Smooth muscle cell (in vitro differentiated cells): ENCODE results near the gene PRKACG. TPM values are rescaled to one million over a fixed set of nuclear protein-coding genes. Genes with fewer than 3 reads are reported as not detected.

ENCODE experiments used
- DNase-seq: peaks from one replicate; lab custom pipeline; 2025; ENCODE audit not compliant: unreplicated experiment; lab: John Stamatoyannopoulos, UW
- H2AFZ ChIP-seq: fragments of 200-600 bp; sonication (generic); 2 replicates; pipeline ENCODE4 v1.6.0; 2016; ENCODE audit warnings: antibody characterized with exemption, low read depth, mild to moderate bottlenecking
- H3F3A ChIP-seq: fragments of 200-600 bp; sonication (generic); 2 replicates; pipeline ENCODE4 v1.6.0; 2017; ENCODE audit warnings: antibody characterized with exemption, low read depth
- H3K27ac ChIP-seq: fragments of 200-600 bp; sonication (generic); 2 replicates; pipeline ENCODE4 v1.5.1; 2016; ENCODE audit warnings: low read depth, mild to moderate bottlenecking
- H3K27me3 ChIP-seq: fragments of 200-600 bp; sonication (generic); 2 replicates; pipeline ENCODE4 v1.6.1; 2016; ENCODE audit warnings: low read depth, mild to moderate bottlenecking
- H3K36me3 ChIP-seq: fragments of 200-600 bp; sonication (generic); 2 replicates; pipeline ENCODE4 v1.5.1; 2016; ENCODE audit warnings: low read depth
- H3K4me1 ChIP-seq: fragments of 200-600 bp; sonication (generic); 2 replicates; pipeline ENCODE4 v1.5.1; 2016; ENCODE audit warnings: low read depth
- H3K4me2 ChIP-seq: fragments of 200-600 bp; sonication (generic); 2 replicates; pipeline ENCODE4 v1.6.0; 2016; ENCODE audit warnings: mild to moderate bottlenecking
- H3K4me3 ChIP-seq: fragments of 200-600 bp; sonication (generic); 2 replicates; pipeline ENCODE4 v1.5.1; 2016; ENCODE audit warnings: mild to moderate bottlenecking
- H3K79me2 ChIP-seq: fragments of 200-600 bp; sonication (generic); 2 replicates; pipeline ENCODE4 v1.6.0; 2016; ENCODE audit warnings: low read depth, mild to moderate bottlenecking
- H3K9ac ChIP-seq: fragments of 200-600 bp; sonication (generic); 2 replicates; pipeline ENCODE4 v1.6.0; 2016; ENCODE audit warnings: low read depth
- H3K9me3 ChIP-seq: fragments of 200-600 bp; sonication (generic); replicated peaks from 2 replicates; pipeline ENCODE4 v1.5.1; 2016; ENCODE audit warnings: low read depth
- H4K20me1 ChIP-seq: fragments of 200-600 bp; sonication (generic); 2 replicates; pipeline ENCODE4 v1.6.0; 2016; ENCODE audit warnings: low read depth
- CTCF ChIP-seq: fragments of 200-600 bp; sonication (generic); IDR thresholded peaks from 2 replicates; pipeline ENCODE4 v1.5.1; 2017; ENCODE audit warnings: borderline replicate concordance, mild to moderate bottlenecking, antibody characterized with exemption; ENCODE audit not compliant: insufficient read depth, poor library complexity, severe bottlenecking
- WGBS: methylation state at CpG from one replicate; pipeline ENCODE4 v1.1.7; 2016; ENCODE audit warnings: low lambda C conversion rate; 5-methylcytosine and 5-hydroxymethylcytosine counted together
- polyA plus RNA-seq: library from polyadenylated mRNA; unstranded; fragments of >200 nt; fragmentation: Nextera tagmentation; extraction: Ambion mirVana; gene quantifications from 2 replicates; pipeline ENCODE4 v1.2.1, GENCODE V29; 2016
- total RNA-seq: library from RNA; depleted of rRNA; stranded (reverse); fragments of >200 nt; gene quantifications from 2 replicates; pipeline ENCODE4 v1.2.3, GENCODE V29; 2014

Gene PRKACG
- total RNA-seq: not detected in 2 replicates
- polyA plus RNA-seq: not detected in 2 replicates

DNA sequence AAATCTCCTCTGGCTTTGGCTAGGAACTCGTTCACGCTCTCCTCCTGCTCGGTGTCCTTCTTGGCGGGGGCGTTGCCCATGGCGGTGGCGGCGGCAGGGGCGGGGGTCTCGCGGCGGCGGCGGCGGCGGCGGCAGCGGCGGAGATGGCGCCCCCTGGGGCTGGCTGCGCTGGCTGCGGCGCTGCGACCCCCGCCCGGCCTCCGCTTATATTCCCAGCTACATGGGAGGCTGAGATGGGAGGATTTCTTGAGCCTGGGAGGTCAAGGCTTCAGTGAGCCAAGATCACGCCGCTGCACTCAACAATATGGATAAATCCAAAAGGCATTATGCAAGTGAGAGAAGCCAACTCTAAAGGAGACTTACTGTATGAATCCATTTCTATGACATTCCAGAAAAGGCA, at the start of gene PRKACG:
Gene PRKACG, minus strand, starts transcription at position 101 of the 400 bp plus-strand sequence. Its CDS starts 21 bp downstream, at position 80.
- Histone ChIP-seq H3K4me3 (no peak within 1 kb of the TSS), H3K27ac (no peak within 1 kb of the TSS), H3K4me2 (no peak within 1 kb of the TSS), H4K20me1 (no peaks in the 10 kb centered on the region), H3K27me3 (no peaks in the 10 kb centered on the region), H3K79me2 (no peaks in the 10 kb centered on the region), H3K9ac (no peak within 1 kb of the TSS), H3F3A (no peaks in the 10 kb centered on the region), H3K36me3 (no peaks in the 10 kb centered on the region), H3K4me1 (no peaks in the 10 kb centered on the region), H3K9me3 (no peaks in the 10 kb centered on the region), H2AFZ (no peak within 1 kb of the TSS)
- WGBS: 94% methylated on average over 29 of the region's 29 CpGs
- TF ChIP-seq CTCF: no peak
- no peak for DNase-seq

DNA sequence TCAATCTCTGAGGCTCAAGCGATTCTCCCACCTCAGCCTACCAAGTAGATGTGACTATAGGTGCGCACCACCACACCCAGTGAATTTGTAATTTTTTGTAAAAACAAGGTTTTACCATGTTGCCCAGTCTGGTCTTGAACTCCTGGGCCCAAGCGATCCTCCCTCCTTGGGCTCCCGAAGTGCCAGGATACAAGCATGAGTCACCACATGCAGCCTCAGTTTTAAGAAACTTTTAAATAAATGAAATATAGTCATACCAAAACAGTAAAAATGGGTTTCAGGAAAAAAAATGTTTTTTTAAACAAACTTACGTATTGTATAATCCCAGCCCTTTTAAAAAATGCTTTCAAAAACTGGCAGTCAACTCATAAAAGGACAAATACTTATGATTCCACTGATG, 48.3 kb upstream of the PRKACG start:
- Histone ChIP-seq H3K27me3 (no peaks in the 10 kb centered on the region), H3K4me1 (no peaks in the 10 kb centered on the region), H3K79me2 (no peaks in the 10 kb centered on the region), H3F3A (no peaks in the 10 kb centered on the region), H2AFZ (no peak overlapping the region), H3K9me3 (no peaks in the 10 kb centered on the region), H3K4me3 (no peak overlapping the region), H3K9ac (no peak overlapping the region), H4K20me1 (no peaks in the 10 kb centered on the region), H3K27ac (no peak overlapping the region), H3K36me3 (no peaks in the 10 kb centered on the region), H3K4me2 (no peak overlapping the region)
- 98% methylated on average over 5 of the region's 5 CpGs for WGBS
- no peak for DNase-seq
- TF ChIP-seq CTCF: no peak

DNA sequence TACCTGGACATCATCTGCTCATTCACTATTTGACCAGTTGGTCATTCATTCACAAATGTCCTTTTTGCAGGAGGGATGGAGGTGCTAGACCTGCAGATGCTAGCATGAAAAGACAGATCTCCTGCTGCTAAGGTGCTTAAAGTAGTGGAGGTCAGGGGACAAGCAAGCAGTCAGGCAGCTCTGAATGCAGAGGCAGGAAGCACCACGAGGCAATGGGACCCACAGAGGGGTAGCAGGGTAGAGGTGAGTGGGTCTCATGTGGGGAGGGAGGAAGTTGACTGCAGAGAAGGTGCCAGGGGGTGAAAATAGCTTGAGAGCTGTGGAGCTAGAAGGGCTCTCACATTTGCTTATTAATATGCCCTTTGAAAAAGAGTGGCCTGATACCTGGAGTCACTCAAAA, 46.9 kb upstream of the PRKACG start:
- WGBS: 53% methylated on average over 1 of the region's 1 CpG
- Histone ChIP-seq H3K4me1 (no peaks in the 10 kb centered on the region), H3K9ac (no peak overlapping the region), H3K79me2 (no peaks in the 10 kb centered on the region), H4K20me1 (no peaks in the 10 kb centered on the region), H2AFZ (no peak overlapping the region), H3K4me2 (no peak overlapping the region), H3K9me3 (no peaks in the 10 kb centered on the region), H3K36me3 (no peaks in the 10 kb centered on the region), H3K27me3 (no peaks in the 10 kb centered on the region), H3K4me3 (no peak overlapping the region), H3K27ac (no peak overlapping the region), H3F3A (no peaks in the 10 kb centered on the region)
- DNase-seq: no peak
- TF ChIP-seq CTCF: no peak

- Histone ChIP-seq H3K27ac (no peak overlapping the region), H3K4me1 (no peaks in the 10 kb centered on the region), H4K20me1 (no peaks in the 10 kb centered on the region), H3K4me2 (no peak overlapping the region), H3K9ac (no peak overlapping the region), H3K9me3 (no peaks in the 10 kb centered on the region), H3K4me3 (no peak overlapping the region), H3F3A (no peaks in the 10 kb centered on the region), H2AFZ (no peak overlapping the region), H3K36me3 (no peaks in the 10 kb centered on the region), H3K79me2 (no peaks in the 10 kb centered on the region), H3K27me3 (no peaks in the 10 kb centered on the region)
- DNase-seq: no peak
- TF ChIP-seq CTCF: no peak
- 95% methylated on average over 2 of the region's 2 CpGs for WGBS
Measured at GRCh38 chr9:69058101-69058500, 44.2 kb upstream of the PRKACG start.
